Activated CD4-positive, alpha-beta T cell treated with anti-CD3 and anti-CD28 coated beads, Interleukin-2, amount 50 U/mL, for 24 hours (primary cell): ENCODE measurements around the gene TBCB.
"Not testable (repeated sequence)": the region's sequence is repeated elsewhere in the genome, so short reads cannot be mapped to it uniquely, and the experiment has no call there.

Experiments used
- DNase-seq, 2 donors: peaks; one replicate each; pipeline ENCODE4 v3.0.0-alpha.2; 2020; ENCODE audit warnings: low read depth in 1 of 2, low spot score in 1 of 2

The TBCB gene

DNA sequence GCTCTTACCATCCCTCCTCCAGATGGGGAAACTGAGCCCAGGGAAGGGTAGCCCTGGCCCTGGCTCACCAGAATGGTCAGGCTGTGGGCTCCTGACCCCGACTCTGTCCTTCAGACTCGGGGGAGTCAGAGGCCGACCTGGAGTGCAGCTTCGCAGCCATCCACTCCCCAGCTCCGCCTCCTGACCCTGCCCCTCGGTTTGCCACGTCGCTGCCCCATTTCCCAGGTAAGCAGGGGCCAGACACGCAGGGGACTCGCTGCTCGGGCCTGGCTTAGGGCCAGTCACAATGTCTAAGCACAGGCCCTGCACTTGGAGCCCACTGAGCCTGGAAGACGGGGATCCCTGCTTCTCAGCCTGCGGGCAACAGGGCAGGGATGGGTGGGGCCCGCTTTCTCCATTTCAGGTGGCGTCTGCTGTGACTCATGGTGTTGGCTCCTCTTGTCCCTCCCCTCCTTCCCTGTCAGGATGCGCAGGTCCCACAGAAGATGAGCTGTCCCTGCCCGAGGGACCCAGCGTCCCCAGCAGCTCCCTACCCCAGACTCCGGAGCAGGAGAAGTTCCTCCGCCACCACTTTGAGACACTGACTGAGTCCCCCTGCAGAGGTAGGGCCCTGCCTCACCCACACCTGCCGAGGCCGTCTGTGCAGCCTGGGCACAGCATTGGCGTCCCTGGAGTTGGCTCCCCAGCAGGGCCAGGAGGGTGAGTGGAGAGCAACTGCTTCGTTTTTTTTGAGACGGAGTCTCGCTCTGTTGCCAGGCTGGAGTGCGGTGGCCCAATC is 13.5 kb upstream of the TBCB start:
- DNase-seq, result no peak

DNA sequence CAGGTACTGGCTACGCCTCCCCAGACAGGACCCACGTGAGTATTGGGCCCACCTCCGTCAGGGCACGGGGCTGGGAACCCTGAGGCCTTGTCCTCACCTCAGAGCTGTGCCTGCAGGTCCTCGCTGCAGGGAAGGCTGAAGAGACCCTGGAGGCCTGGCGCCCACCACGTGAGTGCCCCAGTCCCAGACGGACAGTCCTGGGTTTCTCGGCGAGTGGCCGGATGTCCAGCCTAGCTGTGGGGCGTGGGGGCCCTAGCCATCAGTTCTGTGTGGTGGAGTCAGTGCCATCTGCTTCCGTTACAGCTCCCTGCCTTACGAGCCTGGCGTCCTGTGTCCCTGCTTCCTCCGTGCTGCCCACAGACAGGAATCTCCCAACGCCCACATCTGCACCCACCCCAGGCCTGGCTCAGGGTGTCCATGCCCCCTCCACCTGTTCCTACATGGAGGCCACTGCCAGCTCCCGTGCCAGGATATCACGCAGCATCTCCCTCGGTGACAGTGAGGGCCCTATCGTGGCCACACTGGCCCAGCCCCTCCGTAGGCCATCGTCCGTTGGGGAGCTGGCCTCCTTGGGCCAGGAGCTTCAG is 12.1 kb upstream of the TBCB start:
- DNase-seq, result no peak

- no peak for DNase-seq
Measured at GRCh38 chr19:36103842-36104552, 11.3 kb upstream of the TBCB start.

GRCh38 chr19:36106441-36106840 is 8.8 kb upstream of the TBCB start:
- DNase-seq, result no peak

DNA sequence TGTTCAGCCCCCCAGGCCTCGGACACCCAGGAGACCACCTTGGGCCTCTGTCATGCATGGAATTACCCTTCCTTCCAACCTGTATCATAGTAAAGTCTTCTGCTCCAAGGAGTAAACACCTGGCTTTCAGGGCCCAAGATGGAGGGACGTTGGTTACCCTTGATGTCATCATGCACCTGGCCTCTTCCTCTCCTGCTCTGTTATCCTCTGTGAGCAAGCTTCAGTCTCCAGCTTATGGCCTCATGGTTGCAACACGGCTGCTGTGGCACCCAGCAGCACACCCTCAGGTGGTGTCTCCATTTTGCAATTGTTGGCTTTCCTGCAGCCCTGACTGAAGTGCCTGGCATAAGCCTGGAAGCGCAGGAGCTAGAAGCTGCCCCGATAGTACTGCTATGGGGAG is 8.3 kb upstream of the TBCB start:
- DNase-seq, result no peak

GRCh38 chr19:36108684-36109083 is 6.6 kb upstream of the TBCB start:
- no peak for DNase-seq

- DNase-seq, result no peak
Measured at GRCh38 chr19:36110487-36111199, 4.6 kb upstream of the TBCB start, which contains the start of gene OVOL3. Gene OVOL3, plus strand, starts transcription at chr19:36111143. Its CDS starts 60 bp downstream, at chr19:36111203.

- DNase-seq, result no peak
Measured at GRCh38 chr19:36111200-36111539, 4.1 kb upstream of the TBCB start.

DNA sequence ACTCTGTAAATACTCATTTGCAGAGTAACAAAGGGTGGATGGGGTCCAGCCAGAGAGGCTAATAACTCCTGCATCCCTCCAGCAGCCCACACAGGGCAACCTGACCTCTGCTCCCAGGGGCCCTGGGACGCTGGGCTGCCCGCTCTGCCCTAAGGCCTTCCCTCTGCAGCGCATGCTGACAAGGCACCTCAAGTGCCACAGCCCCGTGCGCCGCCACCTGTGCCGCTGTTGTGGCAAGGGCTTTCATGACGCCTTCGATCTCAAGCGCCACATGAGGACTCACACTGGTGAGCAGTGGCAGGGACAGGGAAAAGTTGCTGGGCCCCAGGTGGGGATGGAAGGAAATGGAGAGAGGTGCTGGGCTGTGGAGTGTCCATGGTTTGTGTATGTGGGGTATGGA is 2.6 kb upstream of the TBCB start:
- DNase-seq, result no peak

GRCh38 chr19:36113425-36113824 is 1.8 kb upstream of the TBCB start:
- DNase-seq, result no peak

GRCh38 chr19:36113894-36114720 is 1.2 kb upstream of the TBCB start:
- DNase-seq, result no peak

GRCh38 chr19:36114721-36115452 is 381 bp upstream of the TBCB start, which contains the start of gene POLR2I:
Gene POLR2I, minus strand, starts transcription at chr19:36114875. Its CDS starts 19 bp downstream, at chr19:36114856.
- peak; percentile 97 to 99 for DNase-seq

DNA sequence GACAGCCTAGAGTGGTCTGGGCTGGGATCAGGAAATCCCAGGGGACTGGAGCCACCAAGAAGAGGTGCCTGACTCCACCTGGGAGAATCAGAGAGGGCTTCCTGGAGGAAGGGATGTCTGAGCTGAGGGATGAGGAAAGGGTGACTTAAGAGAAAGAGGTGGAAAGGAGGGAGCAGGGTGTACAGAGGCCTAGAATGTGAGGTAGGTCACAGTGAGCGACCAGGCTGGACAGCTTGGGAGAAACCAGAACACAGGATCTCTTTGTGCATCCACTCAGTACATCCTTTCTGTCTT is 1.0 kb downstream of the TBCB start:
- DNase-seq, result no peak

GRCh38 chr19:36120092-36120983 is 5.1 kb downstream of the TBCB start:
- no peak for DNase-seq

DNA sequence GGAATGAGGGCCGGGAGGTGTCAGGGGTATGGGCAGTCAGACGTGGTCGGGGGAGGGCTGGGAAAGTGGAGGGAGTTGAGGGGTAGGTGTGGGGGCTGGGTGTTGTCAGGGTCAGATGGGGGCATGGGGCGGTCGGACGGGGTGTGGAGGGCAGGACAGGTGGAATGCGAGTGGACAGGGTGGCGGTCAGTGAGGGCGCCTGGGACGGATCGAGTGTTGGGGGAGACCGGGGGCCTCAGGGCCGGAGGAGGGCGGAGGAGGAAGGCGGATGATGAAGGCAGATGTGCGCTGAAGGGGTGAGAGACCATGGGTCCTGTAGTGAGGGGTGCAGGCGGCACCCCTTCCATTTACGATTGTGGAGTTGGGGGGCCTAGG is 5.7 kb downstream of the TBCB start:
- DNase-seq, result no peak

DNA sequence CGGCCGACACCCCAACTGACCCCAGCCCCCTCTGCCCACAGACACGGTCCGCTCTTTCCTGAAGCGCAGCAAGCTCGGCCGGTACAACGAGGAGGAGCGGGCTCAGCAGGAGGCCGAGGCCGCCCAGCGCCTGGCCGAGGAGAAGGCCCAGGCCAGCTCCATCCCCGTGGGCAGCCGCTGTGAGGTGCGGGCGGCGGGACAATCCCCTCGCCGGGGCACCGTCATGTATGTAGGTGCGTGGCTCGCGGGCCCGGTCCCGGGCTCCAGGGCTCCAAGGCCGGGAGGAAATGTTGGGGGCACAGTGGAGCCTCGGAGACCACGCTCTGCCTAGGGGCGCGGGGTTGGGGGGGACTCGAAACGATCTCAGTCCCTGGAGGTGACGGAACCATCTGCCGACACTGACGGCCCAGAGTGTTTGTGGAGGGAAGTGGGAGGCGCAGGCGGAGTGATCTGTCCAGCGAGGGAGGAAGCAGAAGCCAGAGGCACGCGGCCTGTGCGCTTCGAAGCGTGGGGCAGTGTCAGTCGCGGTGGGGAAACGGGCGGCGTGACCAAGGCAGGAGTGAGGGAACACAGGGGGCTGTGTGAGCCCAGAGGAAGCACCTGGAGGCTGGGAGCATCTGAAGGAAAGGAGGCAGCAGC is 6.3 kb downstream of the TBCB start:
- DNase-seq, result no peak

- DNase-seq, result no peak
Measured at GRCh38 chr19:36125557-36125956, 10.3 kb downstream of the TBCB start.

GRCh38 chr19:36128392-36128736 is 13.1 kb downstream of the TBCB start:
- DNase-seq, result no peak

DNA sequence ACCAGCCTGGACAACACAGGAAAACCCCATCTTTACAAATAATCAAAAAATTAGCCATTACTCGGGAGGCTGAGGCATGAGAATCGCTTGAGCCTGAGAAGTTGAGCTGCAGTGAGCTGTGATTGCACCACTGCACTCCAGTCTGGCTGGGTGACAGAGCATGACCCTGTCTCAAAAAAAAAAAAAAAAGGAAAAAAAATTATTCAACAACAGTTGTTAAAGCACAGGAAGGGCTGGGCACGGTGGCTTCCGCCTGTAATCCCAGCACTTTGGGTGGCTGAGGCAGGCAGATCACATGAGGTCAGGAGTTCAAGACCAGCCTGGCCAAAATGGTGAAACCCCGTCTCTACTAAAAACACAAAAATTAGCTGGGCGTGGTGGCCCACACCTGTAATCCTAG is 16.0 kb downstream of the TBCB start:
- DNase-seq, result not testable (repeated sequence)
